H1 (cell line): ENCODE results near the gene BTD.

Source experiments
- CTCF ChIP-seq, 3 experiments: IDR thresholded peaks; 1 replicate in 2 of 3; 2 replicates in 1 of 3; pipeline versions ENCODE4 v1.5.1 to v1.6.1; 2011; ENCODE audit warnings: low read length in 3 of 3, mild to moderate bottlenecking in 3 of 3, inconsistent platforms in 2 of 3, low read depth in 1 of 3, moderate library complexity in 1 of 3; ENCODE audit not compliant: insufficient read depth in 1 of 3; ENCODE audit errors: control extremely low read depth in 1 of 3
- EP300 ChIP-seq, 2 experiments: IDR thresholded peaks; 1 replicate in 1 of 2; 2 replicates in 1 of 2; pipeline ENCODE4 v1.6.1; 2011 to 2012; ENCODE audit warnings: low read depth in 2 of 2, low read length in 2 of 2, mild to moderate bottlenecking in 2 of 2, borderline replicate concordance in 1 of 2, inconsistent platforms in 1 of 2, moderate library complexity in 1 of 2
- JUN ChIP-seq: IDR thresholded peaks from 2 replicates; pipeline ENCODE4 v1.6.1; 2011; ENCODE audit warnings: low read depth, mild to moderate bottlenecking, improper control_type of control experiment, low read length
- POLR2AphosphoS5 ChIP-seq: IDR thresholded peaks from 2 replicates; pipeline ENCODE4 v1.6.1; 2011; ENCODE audit warnings: low read depth, low read length
- SP4 ChIP-seq: IDR thresholded peaks from 2 replicates; pipeline ENCODE4 v1.6.1; 2012; ENCODE audit warnings: low read length, inconsistent platforms
- TAF1 ChIP-seq: IDR thresholded peaks from 2 replicates; pipeline ENCODE4 v1.6.1; 2011; ENCODE audit warnings: mild to moderate bottlenecking, low read depth, low read length
- TBP ChIP-seq: IDR thresholded peaks from 2 replicates; pipeline ENCODE4 v1.6.1; 2011; ENCODE audit warnings: low read depth, low read length, improper control_type of control experiment

- TF ChIP-seq CTCF (IDR thresholded peaks at IDR 0.05; ENCODE audit: control extremely low read depth in 1 of 3, insufficient read depth in 1 of 3, low read depth in 1 of 3, low read length in 3 of 3): no peak
- TF ChIP-seq TBP: no peak
- no peak for TF ChIP-seq EP300 (IDR thresholded peaks at IDR 0.05; ENCODE audit: borderline replicate concordance in 1 of 2, low read depth in 2 of 2, low read length in 2 of 2)
- no peak for TF ChIP-seq JUN
- TF ChIP-seq TAF1: no peak
- no peak for TF ChIP-seq SP4
- no peak for TF ChIP-seq POLR2AphosphoS5
These were observed 10.3 kb upstream of the BTD start for GRCh38 chr3:15591242-15591641.
